CD8-positive, alpha-beta memory T cell (primary cell): ENCODE results near the gene RAB29. TPM values are rescaled to one million over a fixed set of nuclear protein-coding genes. Genes with fewer than 3 reads are reported as not detected.
A peak's percentile ranks its signal among the peaks of the same experiment; 100 is the strongest.

Experiments used
- CTCF ChIA-PET: fragments of 350-600 bp; sonication (Branson Sonifier 250); formaldehyde crosslinking; loops from one replicate; lab custom pipeline; 2021; ENCODE audit warnings: antibody characterized with exemption; lab: Charles Lee
- POLR2A ChIA-PET: fragments of 350-600 bp; sonication (Branson Sonifier 250); formaldehyde crosslinking; loops from one replicate; lab custom pipeline; 2021; ENCODE audit warnings: antibody characterized with exemption; lab: Charles Lee
- DNase-seq, 5 donors: peaks; one replicate each; pipeline versions ENCODE4 v3.0.0 to v3.0.0-alpha.2; 2020 to 2022; ENCODE audit warnings: mixed read lengths in 1 of 5
- H3K27ac ChIP-seq: one replicate; pipeline ENCODE4 v1.7.0; 2013; ENCODE audit warnings: low read depth, mild to moderate bottlenecking, low read length, moderate library complexity
- H3K27me3 ChIP-seq: 2 replicates; pipeline ENCODE4 v1.7.0; 2013; ENCODE audit warnings: low read length, mild to moderate bottlenecking; ENCODE audit not compliant: insufficient read depth, poor library complexity, severe bottlenecking
- H3K36me3 ChIP-seq: 2 replicates; pipeline ENCODE4 v1.7.0; 2013; ENCODE audit warnings: mild to moderate bottlenecking, low read length, moderate library complexity; ENCODE audit not compliant: insufficient read depth
- H3K4me1 ChIP-seq: 2 replicates; pipeline ENCODE4 v1.7.0; 2013; ENCODE audit warnings: mild to moderate bottlenecking, low read length, moderate library complexity; ENCODE audit not compliant: insufficient read depth
- H3K4me3 ChIP-seq: 2 replicates; pipeline ENCODE4 v1.7.0; 2013; ENCODE audit warnings: mild to moderate bottlenecking, low read length
- H3K9me3 ChIP-seq: 2 replicates; pipeline ENCODE4 v1.7.0; 2013; ENCODE audit warnings: mild to moderate bottlenecking, low read length
- H3K27ac Mint-ChIP-seq, 8 donors: one replicate each; pipeline ENCODE4 v1.8.0; 2020 to 2021; ENCODE audit warnings: mixed read lengths in 8 of 8, mild to moderate bottlenecking in 6 of 8, inconsistent platforms in 3 of 8, moderate library complexity in 3 of 8
- H3K27me3 Mint-ChIP-seq, 2 donors: one replicate each; pipeline ENCODE4 v1.8.0; 2020 to 2021; ENCODE audit warnings: mixed read lengths in 2 of 2, mild to moderate bottlenecking in 1 of 2, moderate library complexity in 1 of 2
- H3K36me3 Mint-ChIP-seq, 3 donors: one replicate each; pipeline ENCODE4 v1.8.0; 2020 to 2021; ENCODE audit warnings: mixed read lengths in 3 of 3, inconsistent platforms in 1 of 3, mild to moderate bottlenecking in 1 of 3
- H3K4me1 Mint-ChIP-seq, 3 donors: one replicate each; pipeline ENCODE4 v1.8.0; 2020 to 2021; ENCODE audit warnings: mixed read lengths in 3 of 3, inconsistent platforms in 1 of 3, mild to moderate bottlenecking in 1 of 3
- H3K4me3 Mint-ChIP-seq, 7 donors: one replicate each; pipeline ENCODE4 v1.8.0; 2020 to 2021; ENCODE audit warnings: mixed read lengths in 7 of 7, mild to moderate bottlenecking in 6 of 7, moderate library complexity in 4 of 7, inconsistent platforms in 2 of 7
- H3K9me3 Mint-ChIP-seq, 5 donors: one replicate each; pipeline ENCODE4 v1.8.0; 2020 to 2022; ENCODE audit warnings: mixed read lengths in 5 of 5, mild to moderate bottlenecking in 3 of 5, moderate library complexity in 2 of 5, inconsistent platforms in 1 of 5
- polyA plus RNA-seq: library from polyadenylated mRNA; unstranded; fragments of 300-500 nt; fragmentation: Illumina TruSeq; gene quantifications from one replicate; pipeline ENCODE4 v1.2.3, GENCODE V29; 2021
- total RNA-seq, 2 experiments: library from RNA; stranded (reverse); gene quantifications; one replicate each; pipeline ENCODE4 v1.2.3, GENCODE V29; 2021

The RAB29 gene
- total and polyA plus RNA-seq, 3 experiments from 2014 or later, result 37.1 to 169 (median 39.7) TPM

DNA sequence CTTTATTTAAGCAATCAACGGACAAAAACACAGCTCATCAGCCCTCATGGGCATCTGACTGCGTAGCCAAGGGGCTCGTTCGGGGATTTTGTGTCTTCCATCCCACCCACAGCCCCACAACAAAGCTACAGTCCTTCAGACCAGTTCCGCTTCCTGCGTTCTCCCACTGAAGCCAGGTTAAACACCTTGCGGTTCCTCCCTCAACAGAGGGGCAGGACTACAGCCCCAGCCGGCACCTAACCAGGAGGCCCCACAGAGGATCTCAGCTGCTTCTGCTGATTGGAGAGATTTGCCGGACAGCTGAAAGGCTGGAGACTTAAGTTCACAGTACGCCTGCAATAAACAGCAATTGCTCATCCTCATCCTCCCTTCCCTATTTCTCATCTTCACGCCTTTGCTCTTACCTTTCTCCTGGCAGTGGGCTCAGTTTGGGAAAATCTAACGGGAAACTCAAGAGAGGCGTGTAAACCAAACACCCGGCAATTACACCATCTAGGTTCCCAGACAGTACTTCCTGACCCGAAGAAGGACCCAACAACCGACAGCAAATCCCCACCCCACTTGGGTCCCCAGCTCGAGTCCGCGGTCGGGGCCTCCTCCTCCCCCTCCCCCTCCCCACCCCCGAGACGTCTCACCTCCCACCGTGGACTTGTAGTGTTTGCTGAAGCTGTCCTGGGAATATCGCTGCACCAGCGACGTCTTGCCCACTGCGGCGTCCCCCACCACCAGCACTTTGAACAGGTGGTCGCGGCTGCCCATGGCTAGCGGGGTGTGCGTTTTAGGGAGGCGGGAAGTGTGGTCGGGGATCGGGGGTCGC lies 876 bp downstream of the RAB29 start:
- Histone ChIP-seq H3K27me3 (no peaks in the 10 kb centered on the region), H3K27ac (peak overlapping the region; percentile 90), H3K36me3 (peaks cover 13% of the 10 kb centered on the region), H3K9me3 (no peaks in the 10 kb centered on the region), H3K4me3 (peak overlapping the region; percentile 84), H3K4me1 (peaks cover 41% of the 10 kb centered on the region)
- Mint-ChIP-seq H3K36me3 (peaks cover 0 to 51% (median 11%) of the 10 kb centered on the region in 3 donors), H3K4me1 (peaks cover 61 to 64% (median 62%) of the 10 kb centered on the region in 3 donors), H3K9me3 (no peaks in the 10 kb centered on the region), H3K4me3 (peak overlapping the region; percentile 89 to 99 (median 97)), H3K27ac (peak overlapping the region; percentile 95 to 100 (median 99)), H3K27me3 (peaks cover 0 to 2% of the 10 kb centered on the region in 2 donors)
- peak; percentile 31 to 66 (median 52) for DNase-seq
- POLR2A ChIA-PET, result interaction anchor here (0.6 to 4.6 kb wide), 9 partner anchors 25 to 143 kb away, joined by 3 to 74 read pairs (median 4); partner anchors contain the start of gene NUCKS1
- CTCF ChIA-PET, result interaction anchor here (0.8 to 3.7 kb wide), 5 partner anchors 9 to 332 kb away, joined by 3 to 15 read pairs (median 5); partner anchors contain the start of gene ELK4

DNA sequence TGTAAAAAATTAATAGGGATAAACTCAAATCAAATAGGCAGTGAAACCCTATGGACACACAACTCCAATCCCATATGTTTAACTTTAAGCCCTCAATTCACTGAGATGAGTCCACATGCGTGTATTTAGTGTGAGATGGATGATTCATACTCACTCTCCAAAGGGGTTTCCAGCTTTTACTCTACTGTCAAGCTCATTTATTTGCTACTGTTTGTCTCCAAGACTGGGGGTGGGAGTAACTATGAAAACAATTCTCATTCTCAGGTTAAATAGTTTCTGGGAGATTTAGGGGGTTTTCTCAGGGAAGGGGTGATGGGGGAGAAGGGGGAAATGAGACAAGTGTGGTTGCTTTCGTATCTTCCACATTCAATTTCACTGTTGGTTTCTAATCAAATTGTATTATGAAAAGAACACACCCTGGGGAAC lies 2.7 kb downstream of the RAB29 start:
- Histone ChIP-seq H3K9me3 (no peaks in the 10 kb centered on the region), H3K4me1 (peaks cover 41% of the 10 kb centered on the region), H3K4me3 (no peak overlapping the region), H3K27ac (no peak overlapping the region), H3K27me3 (no peaks in the 10 kb centered on the region), H3K36me3 (peaks cover 13% of the 10 kb centered on the region)
- peaks cover 54 to 67% (median 63%) of the 10 kb centered on the region in 3 donors for H3K4me1 Mint-ChIP-seq
- ChIA-PET CTCF (interaction anchor here (0.8 to 3.7 kb wide), 2 partner anchors 18 to 114 kb away, joined by 3 to 15 read pairs; no protein-coding TSS in a partner anchor), POLR2A (interaction anchor here (0.6 to 4.6 kb wide), 2 partner anchors 23 to 36 kb away, joined by 3 to 74 read pairs; partner anchors contain the start of gene NUCKS1)
- H3K4me3 Mint-ChIP-seq, result peak overlapping the region; percentile 25 to 99 (median 97)
- H3K27ac Mint-ChIP-seq, result peak overlapping the region; percentile 89 to 100 (median 98)
- peaks cover 0 to 2% of the 10 kb centered on the region in 2 donors for H3K27me3 Mint-ChIP-seq
- no peaks in the 10 kb centered on the region for H3K9me3 Mint-ChIP-seq
- peaks cover 0 to 68% (median 14%) of the 10 kb centered on the region in 3 donors for H3K36me3 Mint-ChIP-seq
- DNase-seq, result no peak

DNA sequence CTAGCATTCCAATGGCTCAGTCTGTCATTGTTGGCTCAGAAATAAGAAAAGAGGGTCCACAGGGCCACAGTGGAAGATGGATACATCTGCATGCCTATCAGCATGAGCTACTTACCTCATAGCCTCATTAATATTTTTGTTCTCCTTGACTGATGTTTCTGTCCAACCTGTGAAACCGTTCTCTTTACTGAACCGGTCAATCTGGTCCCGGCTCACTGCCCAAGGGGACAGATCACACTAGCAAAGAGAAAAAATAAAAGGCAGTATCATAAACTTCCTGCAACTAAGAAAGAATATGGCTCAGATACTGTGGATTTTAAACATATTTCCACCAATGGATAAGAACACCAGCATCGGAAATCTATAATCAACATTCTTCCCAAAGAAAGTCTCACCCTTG lies 4.7 kb downstream of the RAB29 start:
- Mint-ChIP-seq H3K36me3 (peaks cover 0 to 81% (median 14%) of the 10 kb centered on the region in 3 donors), H3K4me3 (peak overlapping the region in 2 of 7 donors; percentile 24 to 89), H3K9me3 (no peaks in the 10 kb centered on the region), H3K27ac (peak overlapping the region in 7 of 8 donors; percentile 64 to 100 (median 95)), H3K4me1 (peaks cover 52 to 70% (median 69%) of the 10 kb centered on the region in 3 donors), H3K27me3 (peaks cover 0 to 2% of the 10 kb centered on the region in 2 donors)
- Histone ChIP-seq H3K4me1 (peaks cover 32% of the 10 kb centered on the region), H3K4me3 (no peak overlapping the region), H3K36me3 (peaks cover 13% of the 10 kb centered on the region), H3K9me3 (no peaks in the 10 kb centered on the region), H3K27me3 (no peaks in the 10 kb centered on the region), H3K27ac (no peak overlapping the region)
- CTCF ChIA-PET, result interaction anchor here (1.1 kb wide), 1 partner anchor 112 kb away, joined by 3 read pairs; no protein-coding TSS in a partner anchor
- no peak for DNase-seq
- POLR2A ChIA-PET, result no interaction called here

DNA sequence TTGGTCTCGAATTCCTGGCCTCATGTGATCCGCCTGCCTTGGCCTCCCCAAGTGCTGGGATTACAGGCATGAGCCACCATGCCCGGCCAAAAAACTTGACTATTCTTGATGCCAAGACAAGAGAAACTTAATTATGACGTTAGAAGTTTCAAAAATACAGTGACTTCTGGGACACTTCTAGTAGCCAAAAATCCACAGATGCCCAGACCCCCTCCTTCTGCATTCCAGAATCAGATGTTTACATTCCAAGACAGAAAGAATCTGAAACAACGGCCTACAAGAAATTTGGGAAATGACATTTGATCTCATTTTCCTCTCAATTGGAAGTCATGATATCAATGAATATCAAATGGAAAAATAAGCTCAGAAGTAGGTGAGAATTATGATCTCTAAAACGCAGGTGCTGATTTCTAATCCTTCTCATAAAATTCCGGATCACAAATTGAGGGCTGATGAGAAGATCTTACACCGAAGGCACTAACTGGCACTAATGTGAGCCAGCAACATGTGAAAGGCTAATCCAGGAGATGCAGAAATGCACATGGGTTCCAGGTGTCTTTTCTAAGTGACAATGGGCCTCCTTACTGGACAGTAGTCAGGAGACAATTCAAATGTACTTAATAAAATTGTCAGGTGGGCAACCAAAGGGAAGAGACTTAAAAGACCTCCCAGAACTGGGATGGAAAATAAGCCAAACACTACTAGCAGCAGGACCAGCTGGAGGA lies 5.5 kb downstream of the RAB29 start:
- H3K4me1 Mint-ChIP-seq, result peaks cover 50 to 65% (median 64%) of the 10 kb centered on the region in 3 donors
- H3K27me3 Mint-ChIP-seq, result no peaks in the 10 kb centered on the region
- peaks cover 29% of the 10 kb centered on the region for H3K4me1 ChIP-seq
- ChIA-PET POLR2A (no interaction called here), CTCF (interaction anchor here (0.7 to 1.1 kb wide), 2 partner anchors 12 to 111 kb away, joined by 3 read pairs; no protein-coding TSS in a partner anchor)
- H3K9me3 ChIP-seq, result no peaks in the 10 kb centered on the region
- H3K27me3 ChIP-seq, result no peaks in the 10 kb centered on the region
- H3K4me3 Mint-ChIP-seq, result no peak overlapping the region
- H3K36me3 Mint-ChIP-seq, result peaks cover 0 to 74% (median 14%) of the 10 kb centered on the region in 3 donors
- peak overlapping the region in 6 of 8 donors; percentile 76 to 100 (median 97) for H3K27ac Mint-ChIP-seq
- peaks cover 13% of the 10 kb centered on the region for H3K36me3 ChIP-seq
- no peaks in the 10 kb centered on the region for H3K9me3 Mint-ChIP-seq
- H3K27ac ChIP-seq, result no peak overlapping the region
- DNase-seq, result no peak
- H3K4me3 ChIP-seq, result no peak overlapping the region

DNA sequence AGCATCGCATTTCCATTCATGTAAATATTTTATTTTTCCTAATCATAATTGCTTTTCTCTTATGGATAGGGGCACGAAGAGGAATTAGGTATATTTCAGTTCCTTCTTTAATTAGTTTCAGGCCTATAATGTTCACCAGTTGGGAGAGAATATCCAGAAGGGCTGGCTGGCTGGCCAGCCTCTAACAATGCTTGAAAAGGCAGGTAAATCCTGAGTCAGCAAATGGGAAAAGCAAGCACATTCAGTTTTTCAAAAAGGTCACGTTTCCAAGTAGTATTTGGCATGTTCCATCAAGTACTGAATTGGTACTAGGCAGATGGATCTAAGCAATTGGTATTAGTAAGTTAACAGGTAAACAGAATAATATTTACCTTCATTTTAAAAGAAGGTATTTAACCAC lies 8.0 kb downstream of the RAB29 start:
- no peak overlapping the region for H3K27ac ChIP-seq
- no peak for DNase-seq
- H3K4me1 Mint-ChIP-seq, result peaks cover 31 to 44% (median 42%) of the 10 kb centered on the region in 3 donors
- peaks cover 0 to 72% (median 16%) of the 10 kb centered on the region in 3 donors for H3K36me3 Mint-ChIP-seq
- H3K9me3 Mint-ChIP-seq, result no peaks in the 10 kb centered on the region
- peak overlapping the region in 1 of 7 donors; percentile 40 for H3K4me3 Mint-ChIP-seq
- H3K36me3 ChIP-seq, result peaks cover 13% of the 10 kb centered on the region
- H3K27me3 ChIP-seq, result no peaks in the 10 kb centered on the region
- H3K4me3 ChIP-seq, result no peak overlapping the region
- CTCF ChIA-PET, result no interaction called here
- POLR2A ChIA-PET, result no interaction called here
- peak overlapping the region in 7 of 8 donors; percentile 51 to 67 (median 61) for H3K27ac Mint-ChIP-seq
- H3K4me1 ChIP-seq, result peaks cover 11% of the 10 kb centered on the region
- H3K9me3 ChIP-seq, result no peaks in the 10 kb centered on the region
- H3K27me3 Mint-ChIP-seq, result no peaks in the 10 kb centered on the region

DNA sequence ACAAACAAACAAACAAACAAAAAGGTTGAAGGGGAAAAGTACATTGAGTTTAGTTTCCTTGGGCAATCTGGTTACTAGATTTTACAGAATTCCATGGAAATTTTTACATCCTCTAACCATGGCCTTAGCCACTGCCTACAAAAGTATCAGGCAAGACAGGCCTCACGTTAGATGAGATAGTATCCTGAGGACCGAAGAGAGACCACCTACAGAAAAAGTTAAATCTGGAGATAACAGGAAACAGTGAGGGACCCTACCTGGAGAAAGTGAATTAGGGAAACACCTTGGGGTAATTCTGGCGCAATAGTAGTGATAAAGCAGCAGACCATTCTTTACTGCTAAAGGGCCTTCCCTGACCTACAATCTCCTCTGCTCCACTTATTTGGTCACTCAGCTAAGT lies 8.7 kb downstream of the RAB29 start:
- Mint-ChIP-seq H3K4me1 (peaks cover 24 to 37% (median 35%) of the 10 kb centered on the region in 3 donors), H3K9me3 (no peaks in the 10 kb centered on the region), H3K27me3 (no peaks in the 10 kb centered on the region), H3K4me3 (no peak overlapping the region), H3K36me3 (peaks cover 0 to 65% (median 16%) of the 10 kb centered on the region in 3 donors), H3K27ac (peak overlapping the region in 7 of 8 donors; percentile 37 to 79 (median 67))
- POLR2A ChIA-PET, result no interaction called here
- Histone ChIP-seq H3K4me1 (peaks cover 4% of the 10 kb centered on the region), H3K36me3 (peaks cover 13% of the 10 kb centered on the region), H3K4me3 (no peak overlapping the region), H3K27me3 (no peaks in the 10 kb centered on the region), H3K27ac (no peak overlapping the region), H3K9me3 (no peaks in the 10 kb centered on the region)
- no peak for DNase-seq
- CTCF ChIA-PET, result interaction anchor here (0.9 kb wide), 1 partner anchor 20 kb away, joined by 3 read pairs; no protein-coding TSS in a partner anchor

DNA sequence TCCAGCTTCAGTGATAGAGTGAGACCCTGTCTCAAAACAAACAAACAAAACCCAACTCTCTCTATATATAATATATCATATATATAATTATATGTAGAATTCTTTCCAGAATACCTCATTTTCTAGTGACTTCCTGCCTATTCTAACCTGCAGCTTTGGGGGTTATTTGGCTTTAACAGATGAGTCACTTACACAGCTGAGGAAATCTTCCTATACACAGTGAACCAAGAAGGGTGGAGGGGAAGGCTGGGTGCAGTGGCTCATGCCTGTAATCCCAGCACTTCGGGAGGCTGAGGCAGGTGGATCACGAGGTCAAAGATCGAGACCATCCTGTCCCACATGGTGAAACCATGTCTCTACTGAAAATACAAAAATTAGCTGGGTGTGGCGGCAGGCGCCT lies 9.2 kb downstream of the RAB29 start:
- H3K4me1 Mint-ChIP-seq, result peaks cover 20 to 33% (median 30%) of the 10 kb centered on the region in 3 donors
- Histone ChIP-seq H3K27me3 (no peaks in the 10 kb centered on the region), H3K4me1 (no peaks in the 10 kb centered on the region), H3K36me3 (peaks cover 13% of the 10 kb centered on the region), H3K9me3 (no peaks in the 10 kb centered on the region), H3K4me3 (no peak overlapping the region), H3K27ac (no peak overlapping the region)
- CTCF ChIA-PET, result interaction anchor here (0.9 kb wide), 1 partner anchor 20 kb away, joined by 3 read pairs; no protein-coding TSS in a partner anchor
- H3K27me3 Mint-ChIP-seq, result no peaks in the 10 kb centered on the region
- H3K9me3 Mint-ChIP-seq, result no peaks in the 10 kb centered on the region
- DNase-seq, result no peak
- H3K27ac Mint-ChIP-seq, result peak overlapping the region in 7 of 8 donors; percentile 37 to 79 (median 55)
- no peak overlapping the region for H3K4me3 Mint-ChIP-seq
- H3K36me3 Mint-ChIP-seq, result peaks cover 0 to 64% (median 16%) of the 10 kb centered on the region in 3 donors
- POLR2A ChIA-PET, result no interaction called here
